Gastrocnemius medialis (tissue), 4 donors: ENCODE measurements around the gene CDKAL1. TPM values are rescaled to one million over a fixed set of nuclear protein-coding genes. Genes with fewer than 3 reads are reported as not detected.

Experiments
- ATAC-seq, 2 donors: fragments of 150-250 bp; one replicate each; pipeline ENCODE4 v1.9.1; 2016
- DNase-seq, 2 donors: peaks; one replicate each; pipeline ENCODE4 v3.0.0-alpha.2; 2019
- H3K27ac ChIP-seq, 4 donors: fragments of 200-600 bp; sonication (generic); 1 replicate in 1 of 4; 2 replicates in 3 of 4; pipeline ENCODE4 v1.5.1; 2016 to 2018; ENCODE audit warnings: mild to moderate bottlenecking in 2 of 4, moderate library complexity in 1 of 4
- H3K27me3 ChIP-seq, 3 donors: fragments of 200-600 bp; sonication (generic) in 2 of 3; 1 replicate in 1 of 3; 2 replicates in 2 of 3; pipeline versions ENCODE4 v1.5.1 to v1.6.0; 2016 to 2019; ENCODE audit warnings: mild to moderate bottlenecking in 1 of 3, moderate library complexity in 1 of 3
- H3K36me3 ChIP-seq, 2 donors: fragments of 200-600 bp; sonication (generic) in 1 of 2; one replicate each; pipeline ENCODE4 v1.5.1; 2017 to 2018
- H3K4me1 ChIP-seq, 2 donors: fragments of 200-600 bp; sonication (generic) in 1 of 2; one replicate each; pipeline ENCODE4 v1.5.1; 2016 to 2017; ENCODE audit warnings: mild to moderate bottlenecking in 2 of 2
- H3K4me3 ChIP-seq, 4 donors: fragments of 200-600 bp; sonication (generic) in 3 of 4; 1 replicate in 1 of 4; 2 replicates in 3 of 4; pipeline ENCODE4 v1.5.1; 2016 to 2019; ENCODE audit warnings: mild to moderate bottlenecking in 2 of 4
- H3K9me3 ChIP-seq, 3 donors: fragments of 200-600 bp; sonication (generic) in 2 of 3; 1 replicate in 1 of 3; 2 replicates in 2 of 3; pipeline ENCODE4 v1.5.1; 2016 to 2019
- POLR2A ChIP-seq, 2 donors: fragments of 450-650 bp; IDR thresholded peaks; one replicate each; pipeline ENCODE4 v1.6.1; 2017; ENCODE audit warnings: antibody characterized with exemption in 2 of 2, mild to moderate bottlenecking in 2 of 2, moderate library complexity in 2 of 2
- in situ Hi-C, 4 donors: fragments of 200-750 bp; cut with MboI; loops; one replicate each; pipeline versions ENCODE4 v1.15.0 to v1.8.0; 2017; ENCODE audit warnings: low sequenced_read_pairs in 4 of 4
- intact Hi-C: fragments of 100-400 bp; cut with DNase I; formaldehyde crosslinking; loops from one replicate; pipeline ENCODE4 v1.15.1; 2023; ENCODE audit warnings: low total_unique reads
- total RNA-seq, 4 donors: library from RNA; depleted of rRNA; stranded (reverse); fragments of >200 nt; gene quantifications; one replicate each; pipeline versions ENCODE4 v1.1.0 to v1.2.3, GENCODE V29; 2016
- TF ChIP-seq, protein P1 (sequence below), 5 experiments: fragments of 450-650 bp in 3 of 5; fragments of 200-600 bp in 2 of 5; sonication (generic) in 2 of 5; IDR thresholded peaks in 4 of 5; conservative IDR thresholded peaks in 1 of 5; 1 replicate in 4 of 5; 2 replicates in 1 of 5; pipeline ENCODE4 v1.5.1; 2016 to 2019; ENCODE audit warnings: antibody characterized with exemption in 5 of 5, mild to moderate bottlenecking in 3 of 5, moderate library complexity in 3 of 5

Gene CDKAL1
- total RNA-seq, 4 donors from 2014 or later = 9.6 to 17.0 (median 11.4) TPM

DNA sequence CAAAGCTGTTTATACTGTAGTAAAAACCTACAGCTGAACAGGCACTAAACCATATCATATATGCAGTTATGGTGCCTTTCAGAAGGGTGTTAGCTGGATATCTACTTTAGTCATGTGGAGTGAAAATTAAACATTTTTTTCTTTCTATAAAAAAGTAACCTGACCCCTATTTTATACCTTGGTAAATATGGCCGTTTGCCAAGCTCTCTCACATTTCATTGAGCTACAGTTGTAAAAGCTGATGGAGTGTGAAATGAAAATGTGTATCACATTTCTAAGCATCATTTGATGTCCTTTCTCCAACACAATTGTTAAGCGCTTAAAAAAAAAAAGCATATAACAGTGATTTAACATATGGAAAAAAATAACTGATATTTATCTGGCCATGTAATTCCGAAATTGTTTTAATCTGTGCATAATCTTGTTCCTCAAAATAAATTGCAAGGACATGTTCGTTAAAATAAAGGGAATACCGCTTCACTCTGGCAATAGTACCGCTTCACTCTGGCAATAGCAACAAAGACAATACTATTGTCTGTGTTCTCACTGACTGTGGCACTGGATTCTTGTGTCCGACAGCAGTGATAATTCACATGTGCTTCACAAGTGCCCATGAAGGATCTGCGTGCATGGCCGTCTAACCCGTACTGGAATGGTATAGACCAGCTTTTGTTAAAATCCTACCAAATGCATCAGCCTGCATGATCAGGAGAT lies 667.5 kb downstream of the CDKAL1 start:
- Histone ChIP-seq H3K27me3 (no peaks in the 10 kb centered on the region), H3K36me3 (no peaks in the 10 kb centered on the region), H3K9me3 (no peaks in the 10 kb centered on the region), H3K4me3 (no peak overlapping the region), H3K27ac (no peak overlapping the region), H3K4me1 (no peaks in the 10 kb centered on the region)
- TF ChIP-seq POLR2A (IDR thresholded peaks at IDR 0.05) = no peak
- TF ChIP-seq, protein P1, sequence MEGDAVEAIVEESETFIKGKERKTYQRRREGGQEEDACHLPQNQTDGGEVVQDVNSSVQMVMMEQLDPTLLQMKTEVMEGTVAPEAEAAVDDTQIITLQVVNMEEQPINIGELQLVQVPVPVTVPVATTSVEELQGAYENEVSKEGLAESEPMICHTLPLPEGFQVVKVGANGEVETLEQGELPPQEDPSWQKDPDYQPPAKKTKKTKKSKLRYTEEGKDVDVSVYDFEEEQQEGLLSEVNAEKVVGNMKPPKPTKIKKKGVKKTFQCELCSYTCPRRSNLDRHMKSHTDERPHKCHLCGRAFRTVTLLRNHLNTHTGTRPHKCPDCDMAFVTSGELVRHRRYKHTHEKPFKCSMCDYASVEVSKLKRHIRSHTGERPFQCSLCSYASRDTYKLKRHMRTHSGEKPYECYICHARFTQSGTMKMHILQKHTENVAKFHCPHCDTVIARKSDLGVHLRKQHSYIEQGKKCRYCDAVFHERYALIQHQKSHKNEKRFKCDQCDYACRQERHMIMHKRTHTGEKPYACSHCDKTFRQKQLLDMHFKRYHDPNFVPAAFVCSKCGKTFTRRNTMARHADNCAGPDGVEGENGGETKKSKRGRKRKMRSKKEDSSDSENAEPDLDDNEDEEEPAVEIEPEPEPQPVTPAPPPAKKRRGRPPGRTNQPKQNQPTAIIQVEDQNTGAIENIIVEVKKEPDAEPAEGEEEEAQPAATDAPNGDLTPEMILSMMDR (IDR thresholded peaks at IDR 0.05 in 4 of 5, conservative IDR thresholded peaks at IDR 0.05 in 1 of 5) = no peak
- ATAC-seq = no peak
- intact Hi-C loops (no loop called here), in situ Hi-C loops (no loop called here)
- no peak for DNase-seq

DNA sequence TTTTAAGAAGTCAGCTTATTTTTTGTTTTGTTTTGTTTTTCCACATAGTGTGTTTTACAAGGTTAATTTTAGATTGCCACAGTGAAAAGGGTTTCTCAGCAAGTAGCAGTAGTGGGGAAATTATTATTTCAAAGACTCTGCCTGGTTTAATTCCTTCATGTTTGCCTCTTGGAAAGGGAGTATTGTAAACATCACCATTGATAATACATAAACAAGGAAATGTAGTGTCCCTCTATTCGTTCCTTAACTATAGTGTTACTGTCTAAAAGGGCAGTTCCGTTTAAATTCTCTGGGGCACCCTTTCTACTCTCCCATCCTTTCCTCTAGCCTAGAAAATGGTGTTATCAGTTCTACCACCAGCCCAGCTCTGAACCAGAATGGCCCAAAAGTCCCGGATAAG lies 668.3 kb downstream of the CDKAL1 start:
- in situ Hi-C loops (no loop called here), intact Hi-C loops (no loop called here)
- H3K27me3 ChIP-seq = no peaks in the 10 kb centered on the region
- no peaks in the 10 kb centered on the region for H3K9me3 ChIP-seq
- DNase-seq = no peak
- no peak overlapping the region for H3K27ac ChIP-seq
- no peaks in the 10 kb centered on the region for H3K4me1 ChIP-seq
- no peaks in the 10 kb centered on the region for H3K36me3 ChIP-seq
- no peak overlapping the region for H3K4me3 ChIP-seq
- TF ChIP-seq, protein P1 (IDR thresholded peaks at IDR 0.05 in 4 of 5, conservative IDR thresholded peaks at IDR 0.05 in 1 of 5) = no peak
- no peak for TF ChIP-seq POLR2A (IDR thresholded peaks at IDR 0.05)
- no peak for ATAC-seq

DNA sequence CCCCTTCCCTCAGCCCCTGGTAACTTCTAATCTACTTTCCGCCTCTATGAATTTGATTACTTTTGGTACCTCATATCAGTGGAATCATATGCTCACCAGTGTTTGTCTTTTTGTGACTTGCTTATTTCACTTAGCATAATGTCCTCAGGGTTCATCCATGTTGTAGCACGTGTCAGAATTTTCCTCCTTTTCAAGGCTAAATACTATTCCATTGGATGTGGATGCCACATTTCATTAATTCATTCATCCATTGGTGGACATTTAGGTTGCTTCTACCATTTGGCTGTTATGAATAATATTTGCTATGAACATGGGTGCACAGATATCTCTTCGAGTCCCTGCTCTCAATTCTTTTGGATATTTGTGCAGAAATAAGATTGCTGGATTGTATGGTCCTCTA lies 670.7 kb downstream of the CDKAL1 start:
- no peaks in the 10 kb centered on the region for H3K9me3 ChIP-seq
- no peaks in the 10 kb centered on the region for H3K36me3 ChIP-seq
- H3K4me3 ChIP-seq = no peak overlapping the region
- no peak for ATAC-seq
- intact Hi-C loops = no loop called here
- TF ChIP-seq, protein P1 (IDR thresholded peaks at IDR 0.05 in 4 of 5, conservative IDR thresholded peaks at IDR 0.05 in 1 of 5) = no peak
- TF ChIP-seq POLR2A (IDR thresholded peaks at IDR 0.05) = no peak
- H3K27me3 ChIP-seq = no peaks in the 10 kb centered on the region
- in situ Hi-C loops = no loop called here
- H3K27ac ChIP-seq = no peak overlapping the region
- DNase-seq = no peak
- no peaks in the 10 kb centered on the region for H3K4me1 ChIP-seq

DNA sequence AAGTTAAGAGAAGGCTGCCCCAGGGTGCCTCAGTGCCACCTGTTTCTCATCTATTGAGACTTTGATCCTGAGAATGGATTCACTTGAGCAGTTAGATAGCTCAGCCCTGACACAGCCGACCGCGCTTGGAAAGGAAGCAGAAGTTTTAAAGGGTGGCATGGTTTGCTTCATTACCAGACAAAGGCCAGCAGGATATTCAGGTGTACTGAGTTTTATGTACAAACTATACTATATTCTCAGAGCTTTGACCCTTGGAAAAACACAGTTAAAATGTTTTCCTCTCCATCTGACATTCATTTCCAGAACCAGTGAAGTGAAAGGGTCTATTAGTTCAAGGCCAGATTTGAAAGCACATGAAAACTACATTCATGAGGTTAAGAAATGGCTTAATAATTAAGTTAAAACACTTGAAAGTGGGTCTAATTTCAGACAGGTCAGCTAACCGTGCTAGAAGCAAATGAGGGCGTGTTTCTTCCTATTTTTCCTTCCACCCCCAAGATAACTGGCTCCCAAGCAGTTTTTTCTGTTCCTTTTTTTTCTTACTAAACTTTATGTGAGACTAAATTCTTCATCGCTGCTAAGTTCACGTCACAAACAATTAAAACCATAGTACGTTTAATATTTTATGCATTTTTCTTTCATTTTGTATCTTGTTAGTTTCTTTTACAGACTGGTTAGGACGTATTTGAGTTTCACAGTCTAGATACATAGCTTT lies 674.0 kb downstream of the CDKAL1 start:
- in situ Hi-C loops (no loop called here), intact Hi-C loops (no loop called here)
- no peaks in the 10 kb centered on the region for H3K9me3 ChIP-seq
- ATAC-seq (no peak), DNase-seq (no peak)
- H3K27me3 ChIP-seq = no peaks in the 10 kb centered on the region
- no peak overlapping the region for H3K4me3 ChIP-seq
- no peak overlapping the region for H3K27ac ChIP-seq
- H3K4me1 ChIP-seq = no peaks in the 10 kb centered on the region
- no peaks in the 10 kb centered on the region for H3K36me3 ChIP-seq
- TF ChIP-seq, protein P1 (IDR thresholded peaks at IDR 0.05 in 4 of 5, conservative IDR thresholded peaks at IDR 0.05 in 1 of 5) = no peak
- TF ChIP-seq POLR2A (IDR thresholded peaks at IDR 0.05) = no peak
